Kidney (tissue), 14 donors: ENCODE measurements around the gene PRKG2. TPM values are rescaled to one million over a fixed set of nuclear protein-coding genes. Genes with fewer than 3 reads are reported as not detected.

ENCODE experiments used
- DNase-seq, 5 donors: peaks; one replicate each; pipeline ENCODE4 v3.0.0-alpha.2; 2013 to 2020
- FAIRE-seq: peaks from 2 replicates; lab custom pipeline; 2012; peaks lifted over from hg19 to GRCh38; lab: Jason Lieb, UNC
- H3K27ac ChIP-seq, 2 donors: one replicate each; pipeline ENCODE4 v1.7.0; 2013; ENCODE audit warnings: low read depth in 2 of 2, low read length in 2 of 2, inconsistent platforms in 1 of 2
- H3K27me3 ChIP-seq: one replicate; pipeline ENCODE4 v1.7.1; 2013; ENCODE audit warnings: low read length, inconsistent platforms; ENCODE audit not compliant: control insufficient read depth, insufficient read depth
- H3K36me3 ChIP-seq, 3 donors: one replicate each; pipeline versions ENCODE4 v1.7.0 to v1.7.1; 2013; ENCODE audit warnings: low read length in 3 of 3, control low read depth in 1 of 3, inconsistent platforms in 1 of 3; ENCODE audit not compliant: insufficient read depth in 3 of 3, control insufficient read depth in 2 of 3
- H3K4me1 ChIP-seq, 3 donors: one replicate each; pipeline versions ENCODE4 v1.7.0 to v1.7.1; 2013; ENCODE audit warnings: low read length in 3 of 3, inconsistent platforms in 1 of 3, low read depth in 1 of 3; ENCODE audit not compliant: control insufficient read depth in 2 of 3, insufficient read depth in 2 of 3
- H3K4me3 ChIP-seq, 3 donors: one replicate each; pipeline versions ENCODE4 v1.7.0 to v1.8.1; 2013; ENCODE audit warnings: low read length in 3 of 3, control low read depth in 1 of 3, inconsistent platforms in 1 of 3
- H3K9ac ChIP-seq, 3 donors: one replicate each; pipeline versions ENCODE4 v1.7.0 to v1.7.1; 2013; ENCODE audit warnings: low read length in 3 of 3, control low read depth in 1 of 3, inconsistent platforms in 1 of 3
- H3K9me3 ChIP-seq, 3 donors: one replicate each; pipeline versions ENCODE4 v1.7.0 to v1.7.1; 2013; ENCODE audit warnings: low read length in 3 of 3, control low read depth in 1 of 3, inconsistent platforms in 1 of 3; ENCODE audit not compliant: control insufficient read depth in 2 of 3, insufficient read depth in 1 of 3
- CTCF ChIP-seq: IDR thresholded peaks from 3 replicates; pipeline ENCODE4 v1.5.1; 2012; ENCODE audit warnings: mild to moderate bottlenecking, moderate library complexity, borderline replicate concordance; ENCODE audit not compliant: insufficient read depth; ENCODE audit errors: extremely low read depth
- intact Hi-C: fragments of 100-400 bp; cut with DNase I; formaldehyde crosslinking; loops from one replicate; pipeline ENCODE4 v1.11.1; 2022
- polyA plus RNA-seq: library from polyadenylated mRNA; stranded (reverse); fragments of 350-450 nt; fragmentation: Illumina TruSeq; extraction: RNeasy Lipid Tissue Mini Kit (QIAGEN cat#74804); gene quantifications from one replicate; pipeline ENCODE4 v1.2.3, GENCODE V29; 2014; ENCODE audit warnings: low read depth, low replicate concordance; ENCODE audit not compliant: insufficient read depth
- total RNA-seq: library from RNA; stranded (reverse); fragmentation: NEBNext Ultra II Directional; extraction: Animal tissue kit (Norgen Biotek cat#: 25700); gene quantifications from one replicate; pipeline ENCODE4 v1.2.1, GENCODE V29; 2021
- donor health status: control.
- donor health status: control.
- donor health status: control.
- donor health status: control.
- donor health status: control.
- donor health status: DM: yes; HTN: yes; CAD: no.
- donor health status: Normal renal cell carcinoma (clear cell type).

Gene PRKG2
- total and polyA plus RNA-seq, 2 donors from 2014 or later: 0.54 to 1.4 TPM

- Histone ChIP-seq H3K4me1 (no peaks in the 10 kb centered on the region), H3K9me3 (no peaks in the 10 kb centered on the region), H3K9ac (no peak overlapping the region), H3K27ac (no peak overlapping the region), H3K4me3 (no peak overlapping the region), H3K36me3 (no peaks in the 10 kb centered on the region), H3K27me3 (no peaks in the 10 kb centered on the region)
- intact Hi-C loops: no loop called here
- FAIRE-seq: no peak
- no peak for TF ChIP-seq CTCF
- DNase-seq: no peak
Measured at GRCh38 chr4:81113024-81113423, 102.0 kb downstream of the PRKG2 start.

- no peak overlapping the region for H3K4me3 ChIP-seq
- H3K9me3 ChIP-seq: no peaks in the 10 kb centered on the region
- no peak for TF ChIP-seq CTCF
- DNase-seq (no peak), FAIRE-seq (no peak)
- H3K27ac ChIP-seq: no peak overlapping the region
- H3K9ac ChIP-seq: no peak overlapping the region
- H3K4me1 ChIP-seq: no peaks in the 10 kb centered on the region
- intact Hi-C loops: no loop called here
- no peaks in the 10 kb centered on the region for H3K27me3 ChIP-seq
- no peaks in the 10 kb centered on the region for H3K36me3 ChIP-seq
Measured at GRCh38 chr4:81109356-81109755, 105.7 kb downstream of the PRKG2 start.

GRCh38 chr4:81106150-81106549 is 108.9 kb downstream of the PRKG2 start:
- Histone ChIP-seq H3K9me3 (no peaks in the 10 kb centered on the region), H3K36me3 (no peaks in the 10 kb centered on the region), H3K27me3 (no peaks in the 10 kb centered on the region), H3K27ac (no peak overlapping the region), H3K9ac (no peak overlapping the region), H3K4me1 (no peaks in the 10 kb centered on the region), H3K4me3 (no peak overlapping the region)
- DNase-seq (no peak), FAIRE-seq (no peak)
- no peak for TF ChIP-seq CTCF
- intact Hi-C loops: no loop called here

- H3K9me3 ChIP-seq: no peaks in the 10 kb centered on the region
- TF ChIP-seq CTCF: no peak
- H3K4me1 ChIP-seq: no peaks in the 10 kb centered on the region
- no peak overlapping the region for H3K4me3 ChIP-seq
- no peak overlapping the region for H3K9ac ChIP-seq
- no peak for DNase-seq
- no peak overlapping the region for H3K27ac ChIP-seq
- no peaks in the 10 kb centered on the region for H3K36me3 ChIP-seq
- no peak for FAIRE-seq
- no peaks in the 10 kb centered on the region for H3K27me3 ChIP-seq
- intact Hi-C loops: no loop called here
Measured at GRCh38 chr4:81102107-81102506, 112.9 kb downstream of the PRKG2 start.
